GM12891 (cell line): Measurements from ENCODE around the gene FTO.

Experiments used
- DNase-seq: peaks from one replicate; pipeline ENCODE4 v3.0.0; 2011; ENCODE audit warnings: low spot score; ENCODE audit not compliant: insufficient read length
- FAIRE-seq: peaks from 2 replicates; lab custom pipeline; 2011; peaks lifted over from hg19 to GRCh38; lab: Jason Lieb, UNC
- PAX5 ChIP-seq: IDR thresholded peaks from 2 replicates; pipeline ENCODE4 v1.6.1; 2011; ENCODE audit warnings: low read length, moderate library complexity, mild to moderate bottlenecking; ENCODE audit not compliant: insufficient read depth, severe bottlenecking
- POLR2A ChIP-seq: IDR thresholded peaks from 2 replicates; pipeline ENCODE4 v1.6.1; 2011; ENCODE audit warnings: low read depth, low read length, control low read depth
- POLR2AphosphoS5 ChIP-seq: IDR thresholded peaks from 2 replicates; pipeline ENCODE4 v1.6.1; 2011; ENCODE audit warnings: low read depth, low read length, control low read depth
- POU2F2 ChIP-seq: IDR thresholded peaks from 2 replicates; pipeline ENCODE4 v1.6.1; 2011; ENCODE audit warnings: low read depth, mild to moderate bottlenecking, control low read depth, low read length, moderate library complexity
- SPI1 ChIP-seq: IDR thresholded peaks from 2 replicates; pipeline ENCODE4 v1.6.1; 2011; ENCODE audit warnings: low read depth, low read length, control low read depth
- TAF1 ChIP-seq: IDR thresholded peaks from 2 replicates; pipeline ENCODE4 v1.6.1; 2011; ENCODE audit warnings: low read depth, low read length, control low read depth

Gene FTO

GRCh38 chr16:54077050-54077821 lies 373.3 kb downstream of the FTO start:
- no peak for DNase-seq
- TF ChIP-seq POU2F2 (no peak), TAF1 (no peak), PAX5 (no peak), POLR2AphosphoS5 (no peak), SPI1 (no peak), POLR2A (no peak)
- FAIRE-seq, result no peak

GRCh38 chr16:54080524-54081008 lies 376.6 kb downstream of the FTO start:
- no peak for TF ChIP-seq POU2F2
- TF ChIP-seq POLR2A, result no peak
- no peak for TF ChIP-seq PAX5
- TF ChIP-seq POLR2AphosphoS5, result no peak
- TF ChIP-seq TAF1, result no peak
- no peak for TF ChIP-seq SPI1
- FAIRE-seq, result no peak
- DNase-seq, result no peak

- FAIRE-seq (no peak), DNase-seq (no peak)
- no peak for TF ChIP-seq TAF1
- no peak for TF ChIP-seq POLR2AphosphoS5
- no peak for TF ChIP-seq POLR2A
- TF ChIP-seq POU2F2, result no peak
- TF ChIP-seq SPI1, result no peak
- no peak for TF ChIP-seq PAX5
Observed at GRCh38 chr16:54086791-54087190, 382.8 kb downstream of the FTO start.

GRCh38 chr16:54090602-54091001 lies 386.6 kb downstream of the FTO start:
- no peak for DNase-seq
- no peak for TF ChIP-seq POLR2A
- no peak for TF ChIP-seq TAF1
- no peak for TF ChIP-seq SPI1
- no peak for TF ChIP-seq POLR2AphosphoS5
- TF ChIP-seq POU2F2, result no peak
- TF ChIP-seq PAX5, result no peak
- FAIRE-seq, result no peak

GRCh38 chr16:54093281-54093680 lies 389.3 kb downstream of the FTO start:
- no peak for DNase-seq
- no peak for TF ChIP-seq POU2F2
- TF ChIP-seq TAF1, result no peak
- TF ChIP-seq POLR2AphosphoS5, result no peak
- no peak for TF ChIP-seq POLR2A
- TF ChIP-seq PAX5, result no peak
- no peak for TF ChIP-seq SPI1
- FAIRE-seq, result no peak

GRCh38 chr16:54094641-54095040 lies 390.7 kb downstream of the FTO start:
- no peak for TF ChIP-seq TAF1
- TF ChIP-seq POU2F2, result no peak
- TF ChIP-seq SPI1, result no peak
- no peak for TF ChIP-seq POLR2A
- no peak for TF ChIP-seq PAX5
- TF ChIP-seq POLR2AphosphoS5, result no peak
- DNase-seq (no peak), FAIRE-seq (no peak)

GRCh38 chr16:54096607-54097006 lies 392.7 kb downstream of the FTO start:
- DNase-seq (no peak), FAIRE-seq (no peak)

GRCh38 chr16:54097774-54098173 lies 393.8 kb downstream of the FTO start:
- no peak for DNase-seq
- TF ChIP-seq POLR2AphosphoS5, result no peak
- TF ChIP-seq POU2F2, result no peak
- TF ChIP-seq POLR2A, result no peak
- no peak for TF ChIP-seq SPI1
- TF ChIP-seq TAF1, result no peak
- no peak for TF ChIP-seq PAX5
- FAIRE-seq, result no peak

More at GRCh38 chr16:54096607-54097006, 392.7 kb downstream of the FTO start:
- TF ChIP-seq TAF1 (no peak), POU2F2 (no peak), POLR2AphosphoS5 (no peak), SPI1 (no peak), PAX5 (no peak), POLR2A (no peak)

- DNase-seq, result no peak
- no peak for TF ChIP-seq TAF1
- TF ChIP-seq POU2F2, result no peak
- TF ChIP-seq PAX5, result no peak
- TF ChIP-seq POLR2A, result no peak
- TF ChIP-seq POLR2AphosphoS5, result no peak
- no peak for TF ChIP-seq SPI1
- no peak for FAIRE-seq
Observed at GRCh38 chr16:54098247-54098646, 394.3 kb downstream of the FTO start.

- no peak for DNase-seq
- TF ChIP-seq PAX5 (no peak), POLR2A (no peak), TAF1 (no peak), POLR2AphosphoS5 (no peak), POU2F2 (no peak), SPI1 (no peak)
- FAIRE-seq, result no peak
Observed at GRCh38 chr16:54099627-54100026, 395.7 kb downstream of the FTO start.
